Mesothelial cell of epicardium (in vitro differentiated cells): ENCODE results near the gene RIOK3. TPM values are rescaled to one million over a fixed set of nuclear protein-coding genes. Genes with fewer than 3 reads are reported as not detected.
"Not testable (repeated sequence)": the region's sequence is repeated elsewhere in the genome, so short reads cannot be mapped to it uniquely, and the experiment has no call there.

Experiments
- DNase-seq, 2 experiments: peaks; one replicate each; pipeline ENCODE4 v3.0.0; 2021; ENCODE audit warnings: low spot score in 2 of 2; ENCODE audit not compliant: unreplicated experiment in 2 of 2
- H3K27ac Mint-ChIP-seq: 2 replicates; pipeline ENCODE4 v1.8.0; 2021; ENCODE audit warnings: mixed read lengths
- H3K27me3 Mint-ChIP-seq: 2 replicates; pipeline ENCODE4 v1.8.0; 2021; ENCODE audit warnings: low read depth, mixed read lengths
- H3K36me3 Mint-ChIP-seq: 2 replicates; pipeline ENCODE4 v1.8.0; 2021; ENCODE audit warnings: mixed read lengths
- H3K4me1 Mint-ChIP-seq: 2 replicates; pipeline ENCODE4 v1.8.0; 2021; ENCODE audit warnings: mixed read lengths
- H3K4me3 Mint-ChIP-seq: 2 replicates; pipeline ENCODE4 v1.8.0; 2021; ENCODE audit warnings: mild to moderate bottlenecking, moderate library complexity, mixed read lengths
- H3K9me3 Mint-ChIP-seq: 2 replicates; pipeline ENCODE4 v1.8.0; 2021; ENCODE audit warnings: mixed read lengths
- total RNA-seq: library from RNA; stranded (reverse); gene quantifications from 3 replicates; pipeline ENCODE4 v1.2.1, GENCODE V29; 2021
- TF ChIP-seq, protein P1 (sequence below): fragments of 200-600 bp; sonication (generic); IDR thresholded peaks from one replicate; pipeline ENCODE4 v1.5.0; 2021; ENCODE audit warnings: antibody characterized with exemption; ENCODE audit not compliant: unreplicated experiment

The RIOK3 gene
- total RNA-seq, 1 donor from 2014 or later, result 44.2 TPM

- Mint-ChIP-seq H3K36me3 (no peaks in the 10 kb centered on the region), H3K27me3 (no peaks in the 10 kb centered on the region), H3K4me1 (peaks cover 21% of the 10 kb centered on the region), H3K4me3 (peak overlapping the region; percentile 86), H3K27ac (peak overlapping the region; percentile 88), H3K9me3 (no peaks in the 10 kb centered on the region)
- no peak for DNase-seq
- TF ChIP-seq, protein P1, sequence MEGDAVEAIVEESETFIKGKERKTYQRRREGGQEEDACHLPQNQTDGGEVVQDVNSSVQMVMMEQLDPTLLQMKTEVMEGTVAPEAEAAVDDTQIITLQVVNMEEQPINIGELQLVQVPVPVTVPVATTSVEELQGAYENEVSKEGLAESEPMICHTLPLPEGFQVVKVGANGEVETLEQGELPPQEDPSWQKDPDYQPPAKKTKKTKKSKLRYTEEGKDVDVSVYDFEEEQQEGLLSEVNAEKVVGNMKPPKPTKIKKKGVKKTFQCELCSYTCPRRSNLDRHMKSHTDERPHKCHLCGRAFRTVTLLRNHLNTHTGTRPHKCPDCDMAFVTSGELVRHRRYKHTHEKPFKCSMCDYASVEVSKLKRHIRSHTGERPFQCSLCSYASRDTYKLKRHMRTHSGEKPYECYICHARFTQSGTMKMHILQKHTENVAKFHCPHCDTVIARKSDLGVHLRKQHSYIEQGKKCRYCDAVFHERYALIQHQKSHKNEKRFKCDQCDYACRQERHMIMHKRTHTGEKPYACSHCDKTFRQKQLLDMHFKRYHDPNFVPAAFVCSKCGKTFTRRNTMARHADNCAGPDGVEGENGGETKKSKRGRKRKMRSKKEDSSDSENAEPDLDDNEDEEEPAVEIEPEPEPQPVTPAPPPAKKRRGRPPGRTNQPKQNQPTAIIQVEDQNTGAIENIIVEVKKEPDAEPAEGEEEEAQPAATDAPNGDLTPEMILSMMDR, result no peak
Observed at GRCh38 chr18:23502516-23503037, 49.5 kb downstream of the RIOK3 start.

DNA sequence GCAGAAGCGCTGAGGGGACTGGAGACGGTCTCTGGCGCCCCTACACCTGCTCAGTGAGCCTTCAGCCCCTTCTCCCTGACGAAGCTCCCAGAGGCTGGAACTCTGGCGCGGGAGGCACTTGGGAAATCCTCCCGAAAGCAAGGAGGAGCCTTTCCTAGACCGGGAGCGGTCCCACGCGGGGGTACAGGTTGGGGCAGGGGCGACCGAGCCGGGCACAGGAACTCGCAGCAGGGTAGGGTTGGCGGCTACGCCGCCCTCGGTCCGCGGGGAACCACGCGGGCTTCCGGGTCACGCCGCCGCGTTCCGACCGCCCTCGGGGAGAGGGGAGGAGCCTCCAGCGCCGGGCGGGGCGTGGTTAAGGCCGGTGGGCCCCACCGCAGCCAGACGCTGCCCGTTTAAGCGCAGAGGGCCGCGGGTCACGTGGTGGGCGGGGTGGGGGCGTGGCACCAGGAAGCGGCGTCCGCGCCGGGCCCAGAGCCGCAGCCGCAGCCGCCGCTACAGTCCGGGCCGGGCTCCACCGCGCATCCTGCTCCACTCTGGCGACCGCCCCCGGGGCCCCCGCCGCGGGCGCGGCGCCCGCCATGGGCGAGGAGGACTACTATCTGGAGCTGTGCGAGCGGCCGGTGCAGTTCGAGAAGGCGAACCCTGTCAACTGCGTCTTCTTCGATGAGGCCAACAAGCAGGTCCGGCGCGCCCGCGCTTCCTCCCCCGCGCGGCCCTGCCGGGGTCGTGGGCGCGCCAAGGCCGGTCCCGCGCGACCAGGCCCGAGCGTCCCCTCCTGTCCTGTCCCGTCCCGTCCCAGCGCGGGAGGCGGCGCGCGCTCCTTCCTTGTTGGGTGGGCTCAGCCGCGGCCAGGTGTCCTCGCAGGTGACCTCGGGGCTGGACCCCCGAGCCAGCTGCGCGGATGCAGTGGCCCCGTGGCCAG, 50.2 kb downstream of the RIOK3 start, which contains the start of gene RMC1:
TSS of gene RMC1 (plus strand) at position 474 of the 925 bp plus-strand sequence. CDS start at position 582, 108 bp downstream.
- H3K36me3 Mint-ChIP-seq, result no peaks in the 10 kb centered on the region
- H3K27me3 Mint-ChIP-seq, result no peaks in the 10 kb centered on the region
- TF ChIP-seq, protein P1, result no peak

GRCh38 chr18:23503963-23504344, 50.9 kb downstream of the RIOK3 start:
- no peak for DNase-seq
- peak overlapping the region; percentile 27 for H3K27ac Mint-ChIP-seq
- H3K27me3 Mint-ChIP-seq, result no peaks in the 10 kb centered on the region
- no peaks in the 10 kb centered on the region for H3K9me3 Mint-ChIP-seq
- H3K36me3 Mint-ChIP-seq, result peaks cover 2% of the 10 kb centered on the region
- peak overlapping the region; percentile 86 for H3K4me3 Mint-ChIP-seq
- TF ChIP-seq, protein P1, result no peak
- peaks cover 21% of the 10 kb centered on the region for H3K4me1 Mint-ChIP-seq

More for the DNA sequence above, 50.2 kb downstream of the RIOK3 start, which contains the start of gene RMC1:
- peak within 1 kb of the TSS; percentile 86 for H3K4me3 Mint-ChIP-seq
- DNase-seq, result peak; percentile 96 to 98
- H3K4me1 Mint-ChIP-seq, result peaks cover 21% of the 10 kb centered on the region
- no peaks in the 10 kb centered on the region for H3K9me3 Mint-ChIP-seq
- H3K27ac Mint-ChIP-seq, result peak within 1 kb of the TSS; percentile 88

GRCh38 chr18:23504720-23505119, 51.6 kb downstream of the RIOK3 start:
- Mint-ChIP-seq H3K4me1 (peaks cover 21% of the 10 kb centered on the region), H3K9me3 (no peaks in the 10 kb centered on the region), H3K36me3 (peaks cover 2% of the 10 kb centered on the region), H3K27ac (no peak overlapping the region), H3K27me3 (no peaks in the 10 kb centered on the region), H3K4me3 (peak overlapping the region; percentile 86)
- TF ChIP-seq, protein P1, result no peak
- DNase-seq, result no peak

DNA sequence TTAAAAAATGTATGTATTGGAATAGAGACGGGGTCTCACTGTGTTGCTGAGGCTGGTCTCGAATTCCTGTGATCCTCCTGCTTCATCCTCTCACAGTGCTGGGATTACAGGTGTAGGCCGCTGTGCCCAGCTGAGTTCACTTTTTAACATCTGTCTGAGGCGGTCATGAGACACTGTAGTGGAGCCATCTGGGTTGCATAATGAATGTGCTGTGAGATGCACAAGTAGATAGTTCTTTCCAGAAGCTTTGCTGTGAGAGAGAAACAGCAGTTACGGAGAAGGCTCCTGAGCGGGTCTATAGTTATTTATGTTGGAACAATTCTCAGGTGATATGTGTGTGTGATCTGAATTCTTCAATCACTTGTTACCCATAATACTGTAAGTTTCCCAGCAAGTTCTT, 53.3 kb downstream of the RIOK3 start:
- H3K4me1 Mint-ChIP-seq, result peaks cover 21% of the 10 kb centered on the region
- no peak overlapping the region for H3K27ac Mint-ChIP-seq
- H3K36me3 Mint-ChIP-seq, result peaks cover 12% of the 10 kb centered on the region
- TF ChIP-seq, protein P1, result no peak
- H3K27me3 Mint-ChIP-seq, result no peaks in the 10 kb centered on the region
- H3K4me3 Mint-ChIP-seq, result no peak overlapping the region
- DNase-seq, result no peak
- no peaks in the 10 kb centered on the region for H3K9me3 Mint-ChIP-seq

DNA sequence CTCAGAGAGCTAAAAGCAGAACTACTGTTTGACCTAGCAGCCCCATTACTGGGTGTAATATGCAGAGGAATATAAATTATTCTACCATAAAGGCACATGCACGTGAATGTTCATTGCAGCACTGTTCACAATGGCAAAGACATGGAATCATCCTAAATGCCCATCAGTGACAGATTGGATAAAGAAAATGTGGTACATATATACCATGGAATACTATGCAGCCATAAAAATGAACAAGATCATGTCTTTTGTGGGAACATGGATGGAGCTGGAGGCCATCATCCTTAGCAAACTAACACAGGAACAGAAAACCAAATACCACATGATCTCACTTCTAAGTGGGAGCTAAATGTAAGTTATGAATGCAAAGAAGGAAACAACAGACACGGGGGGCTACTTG, 57.8 kb downstream of the RIOK3 start:
- not testable (repeated sequence) for H3K27ac Mint-ChIP-seq, H3K4me1 Mint-ChIP-seq
- H3K36me3 Mint-ChIP-seq, result peaks cover 21% of the 10 kb centered on the region

DNA sequence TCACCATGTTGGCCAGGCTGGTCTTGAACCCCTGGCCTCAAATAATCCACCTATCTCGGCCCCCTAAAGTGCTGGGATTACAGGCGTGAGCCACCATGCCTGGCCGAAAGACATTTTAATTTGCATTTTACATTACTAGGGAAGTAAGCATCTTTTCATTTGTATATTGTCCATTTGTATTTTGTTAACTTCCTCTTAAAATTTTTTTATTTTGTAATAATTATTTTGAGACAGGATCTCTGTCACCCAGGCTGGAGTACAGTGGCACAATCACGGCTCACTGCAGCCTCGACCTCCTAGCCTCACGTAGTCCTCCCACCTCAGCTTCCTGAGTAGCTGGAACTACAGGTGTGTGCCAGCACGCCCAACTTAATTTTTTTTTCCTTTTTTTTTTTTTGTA, 59.1 kb downstream of the RIOK3 start:
- H3K27me3 Mint-ChIP-seq, H3K4me3 Mint-ChIP-seq, DNase-seq, H3K9me3 Mint-ChIP-seq, H3K27ac Mint-ChIP-seq, H3K4me1 Mint-ChIP-seq: not testable (repeated sequence)
- peaks cover 24% of the 10 kb centered on the region for H3K36me3 Mint-ChIP-seq

More for the DNA sequence above, 57.8 kb downstream of the RIOK3 start:
- H3K4me3 Mint-ChIP-seq, H3K27me3 Mint-ChIP-seq, H3K9me3 Mint-ChIP-seq, DNase-seq: not testable (repeated sequence)
